Measurements from ENCODE around the gene ZDHHC18.

ZDHHC18 gene

DNA sequence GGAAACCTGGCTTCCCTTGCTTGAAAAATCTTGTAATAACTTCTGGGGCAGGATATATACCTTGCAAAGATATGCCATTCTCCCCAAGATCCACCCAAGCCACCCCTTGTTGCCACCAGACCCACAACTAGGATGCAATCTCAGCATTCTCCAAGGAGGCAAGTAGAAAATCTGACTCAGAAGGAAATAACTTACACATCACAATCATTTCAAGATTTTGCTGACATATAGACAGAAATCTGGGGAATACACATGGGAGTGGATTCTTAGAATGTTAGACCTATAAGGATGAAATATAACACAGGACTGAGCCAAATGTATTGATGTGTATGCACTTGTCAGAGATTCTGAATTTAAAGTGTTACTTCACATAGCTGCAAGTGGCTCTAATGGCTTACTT is 14.8 kb upstream of the ZDHHC18 start:
- no peak for TF ChIP-seq CTCF (IDR thresholded peaks at IDR 0.05)
- H3K4me3 ChIP-seq = no peak overlapping the region
- H3K27ac ChIP-seq = no peak overlapping the region
- DNase-seq (ENCODE audit: low spot score) = no peak

GRCh38 chr1:26814377-26814776 is 12.1 kb upstream of the ZDHHC18 start:
- DNase-seq (ENCODE audit: low spot score) = no peak
- TF ChIP-seq CTCF (IDR thresholded peaks at IDR 0.05) = no peak

DNA sequence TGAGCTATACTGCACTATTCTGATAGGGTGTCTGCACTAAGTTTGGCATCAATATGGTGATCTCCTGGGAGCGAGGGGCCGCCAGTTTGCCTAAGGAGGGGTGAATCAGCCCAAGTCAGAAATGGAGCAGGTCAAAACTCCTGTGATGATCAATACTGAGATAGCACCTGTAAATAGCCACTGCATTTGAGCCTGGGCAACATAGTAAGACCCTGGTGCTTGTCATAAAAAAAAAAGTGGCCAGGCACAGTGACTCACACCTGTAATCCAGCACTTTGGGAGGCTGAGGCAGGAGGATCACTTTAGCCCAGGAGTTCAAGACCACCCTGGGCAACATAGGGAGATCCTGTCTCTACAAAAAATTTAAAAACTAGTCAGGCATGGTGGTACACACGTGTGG is 11.6 kb upstream of the ZDHHC18 start:
- no peak for DNase-seq (ENCODE audit: low spot score)
- H3K4me3 ChIP-seq = no peak overlapping the region
- no peak overlapping the region for H3K27ac ChIP-seq
- no peak for TF ChIP-seq CTCF (IDR thresholded peaks at IDR 0.05)

More at GRCh38 chr1:26814377-26814776, 12.1 kb upstream of the ZDHHC18 start:
- H3K4me3 ChIP-seq = no peak overlapping the region
- H3K27ac ChIP-seq = no peak overlapping the region

DNA sequence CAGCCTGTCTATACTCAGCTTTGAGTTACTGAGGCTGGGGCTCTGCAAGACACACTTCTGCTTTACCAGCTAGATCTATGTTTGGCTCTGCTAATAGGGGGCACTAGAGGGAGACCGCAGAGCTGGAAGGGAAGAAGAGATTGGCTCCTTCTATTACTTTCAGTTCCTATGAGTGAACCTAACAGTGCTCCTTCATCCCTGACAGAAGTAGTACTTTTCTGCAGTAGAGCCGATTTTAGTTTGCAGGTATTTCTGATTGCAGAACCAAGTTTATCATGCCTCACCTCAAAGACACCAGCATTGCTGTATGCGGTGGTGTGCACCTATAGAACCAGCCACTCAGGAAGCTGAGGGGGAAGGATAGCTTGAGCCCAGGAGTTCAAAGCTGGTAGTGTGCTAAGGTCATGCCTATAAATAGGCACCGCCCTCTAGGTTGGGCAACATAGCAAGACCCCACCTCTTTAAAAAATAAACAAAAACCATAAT is 5.7 kb upstream of the ZDHHC18 start:
- TF ChIP-seq CTCF (IDR thresholded peaks at IDR 0.05) = no peak
- H3K27ac ChIP-seq = no peak overlapping the region
- H3K4me3 ChIP-seq = no peak overlapping the region
- no peak for DNase-seq (ENCODE audit: low spot score)

DNA sequence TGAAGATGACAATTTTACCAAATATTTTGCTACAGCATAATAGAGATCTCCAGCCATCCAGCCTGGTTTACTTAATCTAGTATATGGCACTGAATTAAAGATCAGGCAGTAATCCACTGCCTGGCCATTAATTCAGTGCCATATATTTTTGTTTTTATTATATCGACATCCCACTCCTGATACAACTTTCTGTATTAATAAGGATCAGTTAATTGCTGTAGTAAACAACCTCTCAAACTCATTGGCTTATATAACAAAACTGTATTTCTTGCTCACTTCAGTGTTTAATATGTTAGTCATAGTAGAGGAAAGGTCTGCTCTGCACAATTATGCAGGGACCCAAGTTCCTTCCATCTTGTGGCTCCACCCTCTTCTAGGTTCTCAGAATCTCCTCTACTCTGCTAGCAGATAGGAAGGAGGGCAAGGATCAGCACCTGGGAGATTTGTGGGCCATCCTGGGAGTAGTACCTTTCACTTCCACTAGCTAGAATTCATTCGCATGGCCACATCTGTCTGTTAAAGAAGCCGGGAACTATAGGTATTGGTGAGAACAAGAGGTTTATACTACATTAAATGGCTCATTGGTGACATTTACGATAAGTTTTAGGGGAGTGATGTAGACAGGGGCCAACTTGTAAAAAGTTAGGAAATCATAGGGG is 3.6 kb upstream of the ZDHHC18 start:
- Histone ChIP-seq H3K27ac (no peak overlapping the region), H3K4me3 (no peak overlapping the region)
- DNase-seq (ENCODE audit: low spot score) = no peak
- TF ChIP-seq CTCF (IDR thresholded peaks at IDR 0.05) = no peak

DNA sequence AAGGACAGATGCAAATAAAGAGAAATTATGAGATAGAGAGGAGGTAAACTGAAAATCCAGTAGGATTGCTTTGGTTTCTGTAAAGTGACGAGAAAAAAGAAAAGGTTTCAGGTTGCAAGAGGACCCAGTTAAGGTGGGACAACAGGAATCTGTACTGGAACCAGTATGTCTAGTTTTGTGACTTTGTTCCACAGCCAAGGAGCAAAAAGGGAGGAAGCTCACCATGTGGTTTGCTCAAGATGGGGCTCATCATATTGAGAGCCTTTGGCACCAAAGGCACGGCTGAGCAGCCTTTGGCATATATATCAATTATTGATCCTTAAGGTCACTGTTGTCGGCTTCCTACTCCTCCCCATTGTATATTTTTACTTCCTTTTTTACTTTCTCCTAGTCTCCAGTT is 1.8 kb upstream of the ZDHHC18 start:
- Histone ChIP-seq H3K4me3 (no peak overlapping the region), H3K27ac (no peak overlapping the region)
- DNase-seq (ENCODE audit: low spot score) = no peak
- no peak for TF ChIP-seq CTCF (IDR thresholded peaks at IDR 0.05)

DNA sequence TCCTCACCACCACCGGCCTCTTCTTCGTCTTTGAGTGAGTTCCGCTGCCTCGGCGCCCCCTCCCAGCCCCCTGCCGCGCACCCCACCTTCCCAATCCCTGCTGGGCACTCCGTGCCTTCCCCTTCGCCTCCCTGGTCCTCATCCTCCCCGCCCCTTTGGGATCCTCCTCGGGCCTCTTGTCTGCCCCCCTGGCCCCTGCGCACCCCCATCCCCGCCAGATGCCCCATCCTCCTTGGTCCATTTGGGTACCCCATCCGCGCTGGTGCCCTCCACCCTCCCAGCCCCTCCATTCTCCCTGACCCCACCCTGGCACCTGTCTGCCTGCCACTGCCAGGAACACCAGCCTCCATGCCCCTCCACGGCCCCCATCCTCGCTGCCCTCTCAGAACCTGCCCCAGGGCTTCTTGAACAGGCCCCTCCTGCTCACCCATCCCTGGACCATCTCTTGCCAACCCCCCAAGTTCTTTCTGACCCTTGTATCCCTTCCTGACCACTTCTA is 667 bp downstream of the ZDHHC18 start:
- Histone ChIP-seq H3K27ac (peak overlapping the region; percentile 69 to 96), H3K4me3 (peak overlapping the region; percentile 78)
- DNase-seq (ENCODE audit: low spot score) = no peak
- no peak for TF ChIP-seq CTCF (IDR thresholded peaks at IDR 0.05)

Measured in coronary artery (tissue), 2 donors.